ENCODE results near the gene AURKAIP1. TPM values are rescaled to one million over a fixed set of nuclear protein-coding genes. Genes with fewer than 3 reads are reported as not detected.
A peak's percentile ranks its signal among the peaks of the same experiment; 100 is the strongest.

Gene AURKAIP1
- total and polyA plus RNA-seq, 9 of the 15 experiments (the other 6 are each of a cell fraction or from before 2014, with no cell fraction given): 7.8 to 478 (median 92.0) TPM

DNA sequence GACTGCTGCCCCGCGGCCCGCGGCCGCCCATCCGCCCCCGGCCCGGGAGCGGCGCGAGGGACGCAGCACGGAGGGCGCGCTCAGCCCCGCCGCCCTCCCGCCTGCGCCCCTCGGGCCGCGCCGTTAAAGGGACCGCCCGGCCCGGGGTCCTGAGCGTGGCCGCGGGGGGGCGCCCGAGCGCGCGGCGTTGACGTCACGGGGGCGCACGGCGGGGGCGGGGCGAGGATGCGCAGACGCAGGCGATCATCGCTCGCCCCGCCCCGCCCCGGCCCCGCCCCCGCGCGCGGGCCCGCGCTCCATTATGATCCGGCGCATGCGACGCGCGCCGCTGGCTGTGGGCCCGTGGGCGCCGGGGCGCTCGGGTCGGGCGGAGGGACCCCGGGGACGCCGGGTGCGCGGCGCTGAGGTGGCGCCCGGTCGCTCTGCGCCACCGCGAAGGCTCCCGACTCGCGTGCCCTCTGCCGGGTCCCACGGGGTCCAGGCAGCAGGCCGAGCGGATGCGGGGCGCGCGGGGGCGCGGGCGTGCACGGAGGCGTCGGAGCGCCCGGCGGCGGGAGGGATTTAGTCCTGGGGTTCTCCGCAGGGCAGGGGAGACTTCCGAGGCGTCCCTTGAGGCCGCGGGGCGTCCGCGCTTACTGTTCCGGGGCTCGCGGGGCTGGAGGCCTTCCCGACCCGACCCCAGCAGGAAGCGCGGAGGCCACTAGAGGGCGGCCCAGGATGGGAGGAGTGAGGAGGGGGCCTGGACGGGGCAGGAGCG, 25.6 kb downstream of the AURKAIP1 start, which contains the start of gene DVL1 (continued):
- TF ChIP-seq, protein P1, sequence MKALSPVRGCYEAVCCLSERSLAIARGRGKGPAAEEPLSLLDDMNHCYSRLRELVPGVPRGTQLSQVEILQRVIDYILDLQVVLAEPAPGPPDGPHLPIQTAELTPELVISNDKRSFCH (CRISPR knock-in tag; IDR thresholded peaks at IDR 0.05): no peak
- TF ChIP-seq, protein P1 (tag; IDR thresholded peaks at IDR 0.05): 0 out of 2 replicates have a peak, but pooled peaks have one; percentile 58
- no peak for TF ChIP-seq NR2C2 (CRISPR knock-in tag; IDR thresholded peaks at IDR 0.05)
- TF ChIP-seq NR2C2 (tag; IDR thresholded peaks at IDR 0.05): peak; percentile 40; the same call in 1 of the 2 replicates
- no peak for TF ChIP-seq NELFE (IDR thresholded peaks at IDR 0.05; ENCODE audit: insufficient read depth, insufficient read length)
- peak; percentile 32; the same call in 1 of the 2 replicates for TF ChIP-seq NFIC (IDR thresholded peaks at IDR 0.05)
- no peak for TF ChIP-seq BCL6 (CRISPR knock-in tag; IDR thresholded peaks at IDR 0.05)
- TF ChIP-seq FOS (IDR thresholded peaks at IDR 0.05; ENCODE audit: extremely low read depth, insufficient read length): no peak
- TF ChIP-seq RFX1 (IDR thresholded peaks at IDR 0.05): no peak
- TF ChIP-seq, protein P2, sequence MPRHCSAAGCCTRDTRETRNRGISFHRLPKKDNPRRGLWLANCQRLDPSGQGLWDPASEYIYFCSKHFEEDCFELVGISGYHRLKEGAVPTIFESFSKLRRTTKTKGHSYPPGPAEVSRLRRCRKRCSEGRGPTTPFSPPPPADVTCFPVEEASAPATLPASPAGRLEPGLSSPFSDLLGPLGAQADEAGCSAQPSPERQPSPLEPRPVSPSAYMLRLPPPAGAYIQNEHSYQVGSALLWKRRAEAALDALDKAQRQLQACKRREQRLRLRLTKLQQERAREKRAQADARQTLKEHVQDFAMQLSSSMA (CRISPR knock-in tag; IDR thresholded peaks at IDR 0.05): 0 out of 2 replicates have a peak, but pooled peaks have one; percentile 42
- TF ChIP-seq ZNF217 (CRISPR knock-in tag; IDR thresholded peaks at IDR 0.05): no peak
- TF ChIP-seq CHD1 (IDR thresholded peaks at IDR 0.05; ENCODE audit: low read length): no peak
- no peak for TF ChIP-seq HSF4 (CRISPR knock-in tag; IDR thresholded peaks at IDR 0.05; ENCODE audit: borderline replicate concordance)
- TF ChIP-seq ZSCAN29 (IDR thresholded peaks at IDR 0.05): no peak
- no peak for TF ChIP-seq ZNF785 (CRISPR knock-in tag; IDR thresholded peaks at IDR 0.05)
- TF ChIP-seq, protein P3, sequence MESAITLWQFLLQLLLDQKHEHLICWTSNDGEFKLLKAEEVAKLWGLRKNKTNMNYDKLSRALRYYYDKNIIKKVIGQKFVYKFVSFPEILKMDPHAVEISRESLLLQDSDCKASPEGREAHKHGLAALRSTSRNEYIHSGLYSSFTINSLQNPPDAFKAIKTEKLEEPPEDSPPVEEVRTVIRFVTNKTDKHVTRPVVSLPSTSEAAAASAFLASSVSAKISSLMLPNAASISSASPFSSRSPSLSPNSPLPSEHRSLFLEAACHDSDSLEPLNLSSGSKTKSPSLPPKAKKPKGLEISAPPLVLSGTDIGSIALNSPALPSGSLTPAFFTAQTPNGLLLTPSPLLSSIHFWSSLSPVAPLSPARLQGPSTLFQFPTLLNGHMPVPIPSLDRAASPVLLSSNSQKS (CRISPR knock-in tag; IDR thresholded peaks at IDR 0.05): no peak

Measured in K562 (cell line).